B cell (primary cell): ENCODE data around the gene CCDC171. TPM values are rescaled to one million over a fixed set of nuclear protein-coding genes. Genes with fewer than 3 reads are reported as not detected.

Experiments
- ATAC-seq: fragments of 200-7000 bp; cut with Tn5 transposase; one replicate; pipeline ENCODE4 v1.10.0; 2021; ENCODE audit warnings: low read depth, mild to moderate bottlenecking, moderate number of reproducible peaks, moderate library complexity
- CTCF ChIA-PET: fragments of 350-600 bp; sonication (Branson Sonifier 250); formaldehyde crosslinking; loops from one replicate; lab custom pipeline; 2021; ENCODE audit warnings: antibody characterized with exemption, inconsistent platforms; lab: Charles Lee
- POLR2A ChIA-PET: fragments of 350-600 bp; sonication (Branson Sonifier 250); formaldehyde crosslinking; loops from one replicate; lab custom pipeline; 2021; ENCODE audit warnings: antibody characterized with exemption; lab: Charles Lee
- DNase-seq: peaks from one replicate; pipeline ENCODE4 v3.0.0; 2013
- H2AFZ ChIP-seq: 2 replicates; pipeline ENCODE4 v1.6.1; 2012; ENCODE audit warnings: mild to moderate bottlenecking, low read depth, low read length; ENCODE audit not compliant: insufficient read depth, poor library complexity, severe bottlenecking
- H3K27ac ChIP-seq, 2 donors: 1 replicate in 1 of 2; 2 replicates in 1 of 2; pipeline ENCODE4 v1.5.1; 2012 to 2013; ENCODE audit warnings: low read length in 2 of 2, mild to moderate bottlenecking in 2 of 2, moderate library complexity in 1 of 2
- H3K27me3 ChIP-seq, 4 experiments: fragments of 200-600 bp in 1 of 4; sonication (generic) in 1 of 4; replicated peaks in 1 of 4; 1 replicate in 2 of 4; 2 replicates in 2 of 4; pipeline versions ENCODE4 v1.6.1 to v1.7.0; 2013 to 2016; ENCODE audit warnings: low read length in 3 of 4, mild to moderate bottlenecking in 2 of 4, mixed read lengths in 1 of 4, moderate library complexity in 1 of 4; ENCODE audit not compliant: insufficient read depth in 4 of 4, control insufficient read depth in 3 of 4; ENCODE audit errors: control extremely low read depth in 1 of 4
- H3K36me3 ChIP-seq, 2 experiments: replicated peaks in 1 of 2; 1 replicate in 1 of 2; 2 replicates in 1 of 2; pipeline versions ENCODE4 v1.6.1 to v1.7.1; 2013; ENCODE audit warnings: low read length in 1 of 2; ENCODE audit not compliant: insufficient read depth in 2 of 2, control insufficient read depth in 1 of 2; ENCODE audit errors: control extremely low read depth in 1 of 2, extremely low read depth in 1 of 2
- H3K4me1 ChIP-seq, 2 donors: fragments of 200-600 bp in 1 of 2; sonication (generic) in 1 of 2; 1 replicate in 1 of 2; 2 replicates in 1 of 2; pipeline versions ENCODE4 v1.5.1 to v1.6.1; 2013 to 2017; ENCODE audit warnings: low read length in 2 of 2; ENCODE audit not compliant: control insufficient read depth in 2 of 2, insufficient read depth in 2 of 2
- H3K4me2 ChIP-seq: replicated peaks from 2 replicates; pipeline ENCODE3; 2012; ENCODE audit warnings: mild to moderate bottlenecking, low read depth, low read length; ENCODE audit not compliant: poor library complexity, severe bottlenecking
- H3K4me3 ChIP-seq, 5 experiments: fragments of 200-600 bp in 1 of 5; sonication (generic) in 1 of 5; 1 replicate in 3 of 5; 2 replicates in 2 of 5; pipeline versions ENCODE4 v1.5.1 to v1.7.0; 2011 to 2016; ENCODE audit warnings: low read length in 4 of 5, mild to moderate bottlenecking in 4 of 5, low read depth in 2 of 5, control low read depth in 1 of 5, moderate library complexity in 1 of 5; ENCODE audit not compliant: insufficient read depth in 1 of 5; ENCODE audit errors: control extremely low read depth in 1 of 5, extremely low read depth in 1 of 5
- H3K79me2 ChIP-seq: fragments of 200-600 bp; sonication (generic); one replicate; pipeline ENCODE4 v1.6.0; 2016; ENCODE audit warnings: low read length; ENCODE audit not compliant: control insufficient read depth, insufficient read depth
- H3K9ac ChIP-seq: fragments of 200-600 bp; sonication (generic); 2 replicates; pipeline ENCODE4 v1.6.1; 2017; ENCODE audit warnings: mild to moderate bottlenecking, low read length, moderate library complexity
- H3K9me3 ChIP-seq, 3 donors: one replicate each; pipeline versions ENCODE4 v1.6.1 to v1.7.1; 2013; ENCODE audit warnings: low read length in 2 of 3; ENCODE audit not compliant: control insufficient read depth in 2 of 3, insufficient read depth in 1 of 3; ENCODE audit errors: control extremely low read depth in 1 of 3
- H4K20me1 ChIP-seq: 2 replicates; pipeline ENCODE4 v1.6.0; 2012; ENCODE audit warnings: mild to moderate bottlenecking, low read length; ENCODE audit not compliant: insufficient read depth, control insufficient read depth, poor library complexity, severe bottlenecking
- H3K27ac Mint-ChIP-seq: one replicate; pipeline ENCODE4 v1.8.0; 2021; ENCODE audit warnings: mixed read lengths
- H3K27me3 Mint-ChIP-seq: one replicate; pipeline ENCODE4 v1.8.0; 2021; ENCODE audit warnings: mixed read lengths
- H3K4me1 Mint-ChIP-seq: one replicate; pipeline ENCODE4 v1.8.0; 2021; ENCODE audit warnings: mixed read lengths
- H3K4me3 Mint-ChIP-seq: one replicate; pipeline ENCODE4 v1.8.0; 2021; ENCODE audit warnings: mixed read lengths
- H3K9me3 Mint-ChIP-seq: one replicate; pipeline ENCODE4 v1.8.0; 2022; ENCODE audit warnings: mixed read lengths; ENCODE audit not compliant: insufficient read depth
- EZH2 ChIP-seq: IDR thresholded peaks from 2 replicates; pipeline ENCODE4 v1.6.1; 2012; ENCODE audit warnings: borderline replicate concordance, low read depth, mild to moderate bottlenecking, moderate library complexity, low read length; ENCODE audit not compliant: insufficient read depth, poor library complexity, severe bottlenecking
- WGBS: methylation state at CpG from one replicate; pipeline ENCODE4 v1.1.5; 2013; ENCODE audit warnings: missing lambda C conversion rate; ENCODE audit not compliant: insufficient coverage; 5-methylcytosine and 5-hydroxymethylcytosine counted together
- intact Hi-C: fragments of 100-400 bp; cut with micrococcal nuclease; formaldehyde crosslinking; loops from one replicate; pipeline ENCODE4 v1.10.0; 2022
- polyA plus RNA-seq: library from polyadenylated mRNA; depleted of rRNA; stranded (reverse); fragments of >200 nt; gene quantifications from 2 replicates; pipeline ENCODE4 v1.2.3, GENCODE V29; 2012
- total RNA-seq, 2 donors: library from RNA; stranded (reverse); fragments of 120-200 nt in 1 of 2; gene quantifications; 1 replicate in 1 of 2; 2 replicates in 1 of 2; pipeline versions ENCODE4 v1.2.3 to v1.2.4, GENCODE V29; 2013 to 2022
- TF ChIP-seq, protein P1 (sequence below): fragments of 200-600 bp; IDR thresholded peaks from one replicate; pipeline ENCODE4 v1.8.0; 2022; ENCODE audit warnings: antibody characterized with exemption, mild to moderate bottlenecking

CCDC171 gene
- total and polyA plus RNA-seq, 2 donors (not counting 1 experiment from before 2014, with no cell fraction given): 0.22 to 6.3 TPM

DNA sequence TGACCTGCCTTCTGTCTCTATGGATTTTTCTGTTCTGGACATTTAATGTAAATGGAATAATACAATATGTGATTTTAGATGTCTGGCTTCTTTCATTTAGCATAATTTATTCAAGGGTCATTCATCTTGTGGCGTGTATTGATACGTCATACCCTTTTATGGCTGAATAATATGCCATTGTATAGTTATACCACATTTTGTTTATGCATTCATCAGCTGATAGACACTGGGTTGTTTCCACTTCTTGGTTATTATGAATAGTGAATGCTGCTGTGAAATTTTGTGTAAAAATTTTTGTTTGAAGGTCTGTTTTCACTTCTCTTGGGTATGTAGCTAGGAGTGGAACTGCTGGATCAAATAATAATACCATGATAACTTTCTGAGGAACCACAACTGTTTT is 298.9 kb downstream of the CCDC171 start:
- ATAC-seq (no peak), DNase-seq (no peak)
- WGBS: no CpG with 5 or more reads among the region's 2 CpGs
- no peak overlapping the region for H3K4me3 ChIP-seq
- H2AFZ ChIP-seq: no peak overlapping the region
- no peak overlapping the region for H3K4me3 Mint-ChIP-seq
- no peak overlapping the region for H3K4me2 ChIP-seq
- H3K9ac ChIP-seq: no peak overlapping the region
- intact Hi-C loops: no loop called here
- no peaks in the 10 kb centered on the region for H3K27me3 Mint-ChIP-seq
- H3K9me3 ChIP-seq: no peaks in the 10 kb centered on the region
- H3K27me3 ChIP-seq: no peaks in the 10 kb centered on the region
- H3K4me1 Mint-ChIP-seq: no peaks in the 10 kb centered on the region
- POLR2A ChIA-PET: no interaction called here
- no peaks in the 10 kb centered on the region for H4K20me1 ChIP-seq
- H3K4me1 ChIP-seq: no peaks in the 10 kb centered on the region
- H3K36me3 ChIP-seq: no peaks in the 10 kb centered on the region
- CTCF ChIA-PET: no interaction called here
- no peak overlapping the region for H3K27ac Mint-ChIP-seq
- H3K27ac ChIP-seq: no peak overlapping the region
- H3K9me3 Mint-ChIP-seq: no peaks in the 10 kb centered on the region
- TF ChIP-seq, protein P1, sequence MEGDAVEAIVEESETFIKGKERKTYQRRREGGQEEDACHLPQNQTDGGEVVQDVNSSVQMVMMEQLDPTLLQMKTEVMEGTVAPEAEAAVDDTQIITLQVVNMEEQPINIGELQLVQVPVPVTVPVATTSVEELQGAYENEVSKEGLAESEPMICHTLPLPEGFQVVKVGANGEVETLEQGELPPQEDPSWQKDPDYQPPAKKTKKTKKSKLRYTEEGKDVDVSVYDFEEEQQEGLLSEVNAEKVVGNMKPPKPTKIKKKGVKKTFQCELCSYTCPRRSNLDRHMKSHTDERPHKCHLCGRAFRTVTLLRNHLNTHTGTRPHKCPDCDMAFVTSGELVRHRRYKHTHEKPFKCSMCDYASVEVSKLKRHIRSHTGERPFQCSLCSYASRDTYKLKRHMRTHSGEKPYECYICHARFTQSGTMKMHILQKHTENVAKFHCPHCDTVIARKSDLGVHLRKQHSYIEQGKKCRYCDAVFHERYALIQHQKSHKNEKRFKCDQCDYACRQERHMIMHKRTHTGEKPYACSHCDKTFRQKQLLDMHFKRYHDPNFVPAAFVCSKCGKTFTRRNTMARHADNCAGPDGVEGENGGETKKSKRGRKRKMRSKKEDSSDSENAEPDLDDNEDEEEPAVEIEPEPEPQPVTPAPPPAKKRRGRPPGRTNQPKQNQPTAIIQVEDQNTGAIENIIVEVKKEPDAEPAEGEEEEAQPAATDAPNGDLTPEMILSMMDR: no peak
- no peak for TF ChIP-seq EZH2
- no peaks in the 10 kb centered on the region for H3K79me2 ChIP-seq

DNA sequence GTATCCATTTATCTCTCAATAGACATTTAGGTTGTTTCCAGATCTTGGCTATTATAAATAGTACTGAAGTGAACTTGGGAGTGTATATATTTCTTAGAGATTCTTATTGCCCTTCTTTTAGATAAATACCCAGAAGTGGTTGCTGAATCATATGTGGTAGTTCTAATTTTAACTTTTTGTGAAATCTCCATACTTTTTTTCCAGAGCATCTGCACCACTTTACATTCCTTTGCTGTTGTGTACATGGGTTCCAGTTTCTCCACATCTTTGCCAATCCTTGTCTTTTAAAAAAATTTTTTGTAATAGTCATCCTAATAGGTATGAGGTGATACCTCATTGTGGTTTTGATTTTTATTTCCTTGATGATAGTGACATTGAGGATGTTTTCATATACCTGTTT is 303.7 kb downstream of the CCDC171 start:
- intact Hi-C loops: no loop called here
- peaks cover 0 to 3% (median 0%) of the 10 kb centered on the region in 3 donors for H3K9me3 ChIP-seq
- Mint-ChIP-seq H3K9me3 (no peaks in the 10 kb centered on the region), H3K27ac (no peak overlapping the region), H3K4me1 (no peaks in the 10 kb centered on the region), H3K4me3 (no peak overlapping the region), H3K27me3 (no peaks in the 10 kb centered on the region)
- H4K20me1 ChIP-seq: no peaks in the 10 kb centered on the region
- H2AFZ ChIP-seq: no peak overlapping the region
- no peak overlapping the region for H3K27ac ChIP-seq
- no peaks in the 10 kb centered on the region for H3K36me3 ChIP-seq
- H3K79me2 ChIP-seq: no peaks in the 10 kb centered on the region
- POLR2A ChIA-PET: no interaction called here
- no peak overlapping the region for H3K9ac ChIP-seq
- CTCF ChIA-PET: no interaction called here
- no peak for ATAC-seq
- no peak overlapping the region for H3K4me3 ChIP-seq
- no peak for DNase-seq
- no peaks in the 10 kb centered on the region for H3K4me1 ChIP-seq
- TF ChIP-seq, protein P1: no peak
- TF ChIP-seq EZH2: no peak
- H3K4me2 ChIP-seq: no peak overlapping the region
- H3K27me3 ChIP-seq: no peaks in the 10 kb centered on the region
